IMR-90 (cell line): Measurements from ENCODE around the gene VDR. TPM values are rescaled to one million over a fixed set of nuclear protein-coding genes. Genes with fewer than 3 reads are reported as not detected.

Experiments used
- ATAC-seq: fragments of 200-7000 bp; cut with Tn5 transposase; 2 replicates; pipeline ENCODE4 v1.9.1; 2020; ENCODE audit warnings: low read depth, mild to moderate bottlenecking, moderate library complexity
- BruUV-seq: library from RNA; stranded (reverse); fragments of 400-500 nt; replicated peaks from 2 replicates; lab custom pipeline; 2021; lab: Mats Ljungman, UMichigan
- CTCF ChIA-PET: fragments of 300-600 bp; formaldehyde crosslinking; extraction: SDS; loops from one replicate; lab custom pipeline; 2021; ENCODE audit warnings: antibody characterized with exemption; lab: Yijun Ruan, JAX
- POLR2A ChIA-PET: fragments of 300-600 bp; sonication (Branson Sonifier 250); formaldehyde crosslinking; loops from one replicate; lab custom pipeline; 2022; ENCODE audit warnings: antibody characterized with exemption; ENCODE audit not compliant: unreplicated experiment; lab: Charles Lee
- DNase-seq: peaks from one replicate; pipeline ENCODE4 v3.0.0; 2013
- H2AFZ ChIP-seq: replicated peaks from 2 replicates; pipeline ENCODE3; 2013; ENCODE audit warnings: low read length, mild to moderate bottlenecking; ENCODE audit not compliant: poor library complexity
- H2AK5ac ChIP-seq: 2 replicates; pipeline ENCODE4 v1.6.1; 2013; ENCODE audit warnings: low read depth, low read length, inconsistent platforms
- H2AK9ac ChIP-seq: replicated peaks from 2 replicates; pipeline ENCODE3; 2013; ENCODE audit warnings: mild to moderate bottlenecking, low read depth, low read length, moderate library complexity; ENCODE audit not compliant: poor library complexity
- H2BK120ac ChIP-seq: 2 replicates; pipeline ENCODE4 v1.6.1; 2013; ENCODE audit warnings: low read depth, low read length, inconsistent platforms
- H2BK15ac ChIP-seq: 3 replicates; pipeline ENCODE4 v1.6.1; 2013; ENCODE audit warnings: low read depth, low read length, inconsistent platforms
- H2BK20ac ChIP-seq: 2 replicates; pipeline ENCODE4 v1.6.1; 2013; ENCODE audit warnings: low read depth, mild to moderate bottlenecking, inconsistent platforms, low read length, moderate library complexity
- H2BK5ac ChIP-seq: 2 replicates; pipeline ENCODE4 v1.6.1; 2013; ENCODE audit warnings: mild to moderate bottlenecking, low read depth, low read length, inconsistent platforms; ENCODE audit not compliant: poor library complexity, severe bottlenecking
- H3K14ac ChIP-seq: replicated peaks from 2 replicates; pipeline ENCODE4 v1.6.1; 2013; ENCODE audit warnings: low read depth, low read length, inconsistent platforms
- H3K18ac ChIP-seq: 2 replicates; pipeline ENCODE4 v1.6.1; 2013; ENCODE audit warnings: low read depth, low read length, control low read depth
- H3K23ac ChIP-seq: 2 replicates; pipeline ENCODE4 v1.6.1; 2013; ENCODE audit warnings: low read depth, low read length, inconsistent platforms
- H3K27ac ChIP-seq: 2 replicates; pipeline ENCODE4 v1.5.1; 2013; ENCODE audit warnings: mild to moderate bottlenecking, control low read depth, low read length; ENCODE audit not compliant: insufficient read depth
- H3K27me3 ChIP-seq: 2 replicates; pipeline ENCODE4 v1.6.1; 2013; ENCODE audit warnings: low read length; ENCODE audit not compliant: control insufficient read depth, insufficient read depth
- H3K36me3 ChIP-seq: 2 replicates; pipeline ENCODE4 v1.6.1; 2013; ENCODE audit warnings: low read length, mixed read lengths; ENCODE audit not compliant: control insufficient read depth, insufficient read depth
- H3K4ac ChIP-seq: 2 replicates; pipeline ENCODE4 v1.6.1; 2013; ENCODE audit warnings: low read depth, low read length, inconsistent platforms
- H3K4me1 ChIP-seq: 2 replicates; pipeline ENCODE4 v1.6.1; 2013; ENCODE audit warnings: low read length, mixed read lengths; ENCODE audit not compliant: control insufficient read depth, insufficient read depth
- H3K4me2 ChIP-seq: 2 replicates; pipeline ENCODE4 v1.6.1; 2013; ENCODE audit warnings: low read depth, mild to moderate bottlenecking, control low read depth, low read length, moderate library complexity
- H3K4me3 ChIP-seq: 2 replicates; pipeline ENCODE4 v1.5.1; 2013; ENCODE audit warnings: low read depth, mild to moderate bottlenecking, control low read depth, low read length, moderate library complexity; ENCODE audit not compliant: insufficient read depth
- H3K56ac ChIP-seq: 2 replicates; pipeline ENCODE4 v1.6.1; 2013; ENCODE audit warnings: low read length, inconsistent platforms; ENCODE audit not compliant: insufficient read depth; ENCODE audit errors: extremely low read depth
- H3K79me1 ChIP-seq, 2 experiments: 2 replicates each; pipeline ENCODE4 v1.6.1; 2013; ENCODE audit warnings: low read length in 2 of 2, inconsistent platforms in 1 of 2, low read depth in 1 of 2
- H3K9ac ChIP-seq: 2 replicates; pipeline ENCODE4 v1.6.1; 2013; ENCODE audit warnings: low read depth, low read length, control low read depth
- H3K9me1 ChIP-seq: 2 replicates; pipeline ENCODE4 v1.6.1; 2013; ENCODE audit warnings: low read length, inconsistent platforms; ENCODE audit not compliant: insufficient read depth
- H3K9me3 ChIP-seq: 2 replicates; pipeline ENCODE4 v1.6.1; 2013; ENCODE audit warnings: low read length; ENCODE audit not compliant: control insufficient read depth, insufficient read depth
- H4K20me1 ChIP-seq: 2 replicates; pipeline ENCODE4 v1.6.1; 2013; ENCODE audit warnings: low read length, inconsistent platforms; ENCODE audit not compliant: insufficient read depth
- H4K5ac ChIP-seq: 2 replicates; pipeline ENCODE4 v1.6.1; 2013; ENCODE audit warnings: mild to moderate bottlenecking, low read depth, low read length, control low read depth
- H4K8ac ChIP-seq, 2 experiments: 2 replicates each; pipeline ENCODE4 v1.6.1; 2013; ENCODE audit warnings: low read depth in 2 of 2, low read length in 2 of 2, control low read depth in 1 of 2, inconsistent platforms in 1 of 2
- H4K91ac ChIP-seq: 2 replicates; pipeline ENCODE4 v1.6.1; 2013; ENCODE audit warnings: low read depth, low read length, inconsistent platforms; ENCODE audit not compliant: insufficient read depth
- CEBPB ChIP-seq: IDR thresholded peaks from 2 replicates; pipeline ENCODE4 v1.6.1; 2012; ENCODE audit warnings: low read depth, low read length, improper control_type of control experiment
- CHD1 ChIP-seq: IDR thresholded peaks from 2 replicates; pipeline ENCODE4 v1.6.1; 2012; ENCODE audit warnings: low read depth, low read length, improper control_type of control experiment
- CTCF ChIP-seq: conservative IDR thresholded peaks from 2 replicates; pipeline ENCODE4 v1.5.1; 2012; ENCODE audit warnings: mild to moderate bottlenecking, low read depth, low read length, improper control_type of control experiment
- ELK1 ChIP-seq: fragments of 150-350 bp; IDR thresholded peaks from 2 replicates; pipeline ENCODE4 v1.6.1; 2016; ENCODE audit warnings: low read depth, mild to moderate bottlenecking, low read length, moderate library complexity, borderline replicate concordance
- FOS ChIP-seq: fragments of 150-350 bp; IDR thresholded peaks from 2 replicates; pipeline ENCODE4 v1.6.1; 2016; ENCODE audit warnings: low read depth, low read length
- MAFK ChIP-seq: IDR thresholded peaks from 2 replicates; pipeline ENCODE4 v1.6.1; 2012; ENCODE audit warnings: low read depth, low read length, improper control_type of control experiment
- MAZ ChIP-seq: IDR thresholded peaks from 2 replicates; pipeline ENCODE4 v1.6.1; 2012; ENCODE audit warnings: low read depth, mild to moderate bottlenecking, low read length, improper control_type of control experiment, moderate library complexity, borderline replicate concordance
- MXI1 ChIP-seq: IDR thresholded peaks from 2 replicates; pipeline ENCODE4 v1.6.1; 2012; ENCODE audit warnings: low read depth, mild to moderate bottlenecking, low read length, moderate library complexity, borderline replicate concordance
- NFE2L2 ChIP-seq: fragments of 150-350 bp; IDR thresholded peaks from 2 replicates; pipeline ENCODE4 v1.6.1; 2016; ENCODE audit warnings: low read depth, mild to moderate bottlenecking, low read length
- POLR2A ChIP-seq: IDR thresholded peaks from 2 replicates; pipeline ENCODE4 v1.6.1; 2012; ENCODE audit warnings: mild to moderate bottlenecking, low read depth, low read length
- RAD21 ChIP-seq: IDR thresholded peaks from 2 replicates; pipeline ENCODE4 v1.6.1; 2012; ENCODE audit warnings: low read length, improper control_type of control experiment
- RCOR1 ChIP-seq: IDR thresholded peaks from 2 replicates; pipeline ENCODE4 v1.6.1; 2012; ENCODE audit warnings: mild to moderate bottlenecking, low read length, improper control_type of control experiment; ENCODE audit not compliant: insufficient replicate concordance
- RFX5 ChIP-seq: IDR thresholded peaks from 2 replicates; pipeline ENCODE4 v1.8.0; 2012; ENCODE audit warnings: low read depth, mild to moderate bottlenecking, low read length, moderate library complexity
- SMC3 ChIP-seq: fragments of 150-350 bp; IDR thresholded peaks from 2 replicates; pipeline ENCODE4 v1.6.1; 2016; ENCODE audit warnings: low read depth, mild to moderate bottlenecking, antibody characterized with exemption, low read length, moderate library complexity
- USF2 ChIP-seq: fragments of 150-350 bp; IDR thresholded peaks from 2 replicates; pipeline ENCODE4 v1.6.1; 2017; ENCODE audit warnings: mild to moderate bottlenecking, antibody characterized with exemption, low read length, low read depth
- WGBS, 2 experiments: methylation state at CpG; one replicate each; pipeline versions ENCODE4 v1.1.5 to v1.1.7; 2013; ENCODE audit warnings: missing lambda C conversion rate in 2 of 2; ENCODE audit not compliant: insufficient read length in 1 of 2; ENCODE audit errors: extremely low coverage in 2 of 2; 5-methylcytosine and 5-hydroxymethylcytosine counted together
- dilution Hi-C: fragments of 300-500 bp; cut with HindIII; formaldehyde crosslinking; loops from one replicate; pipeline ENCODE4 v1.14.3; 2018; ENCODE audit warnings: low sequenced_read_pairs; ENCODE audit not compliant: unreplicated experiment
- in situ Hi-C: fragments of 300-500 bp; cut with MboI; formaldehyde crosslinking; loops from 3 replicates; pipeline ENCODE4 v1.14.3; 2019; ENCODE audit warnings: low sequenced_read_pairs, inconsistent platforms, mixed read lengths
- intact Hi-C: fragments of 100-400 bp; cut with micrococcal nuclease; formaldehyde crosslinking; loops from 2 replicates; pipeline ENCODE4 v1.10.0; 2022
- polyA plus RNA-seq, 3 experiments: library from polyadenylated mRNA; depleted of rRNA; stranded (reverse); fragments of >200 nt; gene quantifications; 2 replicates each; pipeline ENCODE4 v1.2.3, GENCODE V29; 2012; ENCODE audit warnings: low replicate concordance in 1 of 3
- total RNA-seq: library from RNA; depleted of rRNA; stranded (reverse); fragments of >200 nt; gene quantifications from 2 replicates; pipeline ENCODE4 v1.2.3, GENCODE V29; 2012

The VDR gene
- total and polyA plus RNA-seq, 2 of the 4 experiments (the other 2 are of a cell fraction) = 5.4 to 8.5 TPM

GRCh38 chr12:47833591-47834012 lies 71.2 kb downstream of the VDR start:
- Histone ChIP-seq H3K23ac (no peak overlapping the region), H3K4me2 (no peak overlapping the region), H3K14ac (no peak overlapping the region), H3K4me3 (no peak overlapping the region), H3K9ac (no peak overlapping the region), H2AFZ (no peak overlapping the region), H3K27me3 (no peaks in the 10 kb centered on the region), H3K56ac (no peak overlapping the region), H3K79me1 (peaks cover 0 to 5% of the 10 kb centered on the region in 2 experiments; a peak in 1 of 4 replicates), H2BK120ac (no peak overlapping the region), H3K4ac (no peak overlapping the region), H2BK5ac (no peak overlapping the region), H2AK9ac (no peak overlapping the region), H4K91ac (no peak overlapping the region), H4K8ac (no peak overlapping the region), H4K20me1 (no peaks in the 10 kb centered on the region), H3K18ac (no peak overlapping the region), H2BK20ac (no peak overlapping the region), H3K4me1 (peaks cover 13% of the 10 kb centered on the region), H3K27ac (no peak overlapping the region), H3K36me3 (no peaks in the 10 kb centered on the region), H2AK5ac (no peak overlapping the region), H4K5ac (no peak overlapping the region), H3K9me1 (peaks cover 7% of the 10 kb centered on the region), H2BK15ac (no peak overlapping the region), H3K9me3 (no peaks in the 10 kb centered on the region)
- BruUV-seq = no TSS peak
- CTCF ChIA-PET = interaction anchor here (0.6 kb wide), 1 partner anchor 9 kb away, joined by 5 read pairs; no protein-coding TSS in a partner anchor
- TF ChIP-seq ELK1 (no peak), CEBPB (no peak), USF2 (no peak), CTCF (no peak), RFX5 (no peak), FOS (no peak), RAD21 (no peak), POLR2A (no peak), RCOR1 (no peak), MXI1 (no peak), NFE2L2 (no peak), MAFK (no peak), MAZ (no peak), CHD1 (no peak), SMC3 (no peak)
- WGBS, 2 experiments = 80% methylated on average over 2 of the region's 12 CpGs; no CpG with 5 or more reads in 1 of the 2 experiments
- in situ Hi-C loops (loop anchor here (10.0 kb wide), 1 partner anchor 89 kb away; no protein-coding TSS in a partner anchor), intact Hi-C loops (no loop called here), dilution Hi-C loops (no loop called here)
- DNase-seq (no peak), ATAC-seq (no peak)
- POLR2A ChIA-PET = no interaction called here
